Activated naive CD4-positive, alpha-beta T cell treated with anti-CD3 and anti-CD28 coated beads, Interleukin-2, amount 10 ng/mL, durations not matched to agents 7 days and 5 days (primary cell): ENCODE measurements around the gene UHRF2.
"Not testable (repeated sequence)": the region's sequence is repeated elsewhere in the genome, so short reads cannot be mapped to it uniquely, and the experiment has no call there.

Experiments
- CTCF ChIA-PET: fragments of 350-600 bp; sonication (Branson Sonifier 250); formaldehyde crosslinking; loops from one replicate; lab custom pipeline; 2021; ENCODE audit warnings: antibody characterized with exemption; lab: Charles Lee
- DNase-seq: peaks from one replicate; pipeline ENCODE4 v3.0.0-alpha.2; 2020
- H3K27ac Mint-ChIP-seq: one replicate; pipeline ENCODE4 v1.8.0; 2021; ENCODE audit warnings: mild to moderate bottlenecking, moderate library complexity, mixed read lengths
- H3K27me3 Mint-ChIP-seq: one replicate; pipeline ENCODE4 v1.8.0; 2021; ENCODE audit warnings: mild to moderate bottlenecking, mixed read lengths
- H3K36me3 Mint-ChIP-seq: one replicate; pipeline ENCODE4 v1.8.0; 2021; ENCODE audit warnings: mixed read lengths
- H3K4me1 Mint-ChIP-seq: one replicate; pipeline ENCODE4 v1.8.0; 2021; ENCODE audit warnings: mixed read lengths
- H3K4me3 Mint-ChIP-seq: one replicate; pipeline ENCODE4 v1.8.0; 2021; ENCODE audit warnings: mild to moderate bottlenecking, moderate library complexity, mixed read lengths
- H3K9me3 Mint-ChIP-seq: one replicate; pipeline ENCODE4 v1.8.0; 2021; ENCODE audit warnings: mixed read lengths

UHRF2 gene

DNA sequence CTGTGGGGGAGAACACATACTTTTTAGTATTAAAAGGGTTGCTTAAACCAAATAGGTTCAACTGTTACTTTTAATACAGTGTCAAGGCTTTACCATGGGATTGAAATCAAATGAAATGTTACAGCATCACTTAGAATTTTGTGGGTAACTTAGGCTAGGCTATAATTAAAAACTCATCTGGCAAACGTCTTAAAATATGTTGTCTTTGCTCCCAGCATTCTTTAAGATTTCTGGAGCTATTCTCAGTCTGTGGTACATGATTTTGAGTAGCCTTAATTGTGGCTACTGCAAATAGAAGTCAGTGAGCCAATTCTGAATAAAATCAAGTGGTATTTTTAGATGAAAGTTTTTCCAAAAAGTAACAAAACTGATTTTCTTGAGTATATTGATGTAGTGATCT lies 30.7 kb downstream of the UHRF2 start:
- Mint-ChIP-seq H3K27ac (no peak overlapping the region), H3K9me3 (no peaks in the 10 kb centered on the region), H3K27me3 (no peaks in the 10 kb centered on the region), H3K4me1 (peaks cover 7% of the 10 kb centered on the region), H3K36me3 (peaks cover 20% of the 10 kb centered on the region), H3K4me3 (no peak overlapping the region)
- CTCF ChIA-PET: no interaction called here
- DNase-seq: no peak

DNA sequence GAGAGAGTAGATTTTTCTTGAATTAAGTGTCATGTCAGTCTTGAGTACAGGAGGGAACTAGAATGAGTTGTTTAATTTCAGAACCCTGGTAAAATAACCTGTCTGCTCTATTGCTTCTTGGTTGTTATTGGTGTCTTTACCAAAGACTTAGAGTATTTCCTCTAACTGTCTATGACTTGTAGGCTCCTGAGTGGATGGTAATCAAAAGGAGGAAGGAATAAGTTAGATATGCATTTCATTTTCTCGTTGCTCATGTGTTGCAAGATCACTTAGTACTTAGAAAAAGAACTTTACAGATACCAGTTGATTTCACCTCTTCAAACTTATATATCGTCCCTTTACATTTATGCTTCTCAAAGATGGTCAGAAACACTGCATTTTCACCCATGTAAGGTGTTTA lies 31.1 kb downstream of the UHRF2 start:
- no peak overlapping the region for H3K4me3 Mint-ChIP-seq
- H3K27ac Mint-ChIP-seq: no peak overlapping the region
- no peak for DNase-seq
- CTCF ChIA-PET: no interaction called here
- H3K36me3 Mint-ChIP-seq: peaks cover 18% of the 10 kb centered on the region
- H3K9me3 Mint-ChIP-seq: no peaks in the 10 kb centered on the region
- H3K27me3 Mint-ChIP-seq: no peaks in the 10 kb centered on the region
- peaks cover 7% of the 10 kb centered on the region for H3K4me1 Mint-ChIP-seq

DNA sequence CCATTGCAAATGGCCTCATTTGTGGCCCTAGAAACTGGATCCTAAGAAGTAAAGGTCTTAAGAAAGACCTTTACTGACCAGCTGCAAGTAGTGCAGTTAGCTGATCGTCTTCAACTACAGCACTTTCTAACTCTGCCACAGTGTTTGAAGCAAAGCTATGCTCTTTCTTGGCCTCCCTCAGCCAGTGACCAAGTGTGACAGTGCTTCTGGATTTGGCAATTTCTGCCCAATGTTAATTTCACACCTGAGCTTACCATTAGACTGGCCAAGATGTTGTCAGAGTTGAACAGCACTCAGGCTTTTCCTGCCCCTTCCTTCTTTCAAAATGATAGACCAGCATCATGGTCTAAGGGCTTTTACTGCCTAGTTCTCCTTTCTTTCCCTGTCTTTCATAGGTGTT lies 36.1 kb downstream of the UHRF2 start:
- H3K27ac Mint-ChIP-seq: no peak overlapping the region
- no peaks in the 10 kb centered on the region for H3K27me3 Mint-ChIP-seq
- peaks cover 26% of the 10 kb centered on the region for H3K36me3 Mint-ChIP-seq
- CTCF ChIA-PET: no interaction called here
- H3K4me1 Mint-ChIP-seq: peaks cover 7% of the 10 kb centered on the region
- peaks cover 5% of the 10 kb centered on the region for H3K9me3 Mint-ChIP-seq
- DNase-seq: no peak
- H3K4me3 Mint-ChIP-seq: no peak overlapping the region

DNA sequence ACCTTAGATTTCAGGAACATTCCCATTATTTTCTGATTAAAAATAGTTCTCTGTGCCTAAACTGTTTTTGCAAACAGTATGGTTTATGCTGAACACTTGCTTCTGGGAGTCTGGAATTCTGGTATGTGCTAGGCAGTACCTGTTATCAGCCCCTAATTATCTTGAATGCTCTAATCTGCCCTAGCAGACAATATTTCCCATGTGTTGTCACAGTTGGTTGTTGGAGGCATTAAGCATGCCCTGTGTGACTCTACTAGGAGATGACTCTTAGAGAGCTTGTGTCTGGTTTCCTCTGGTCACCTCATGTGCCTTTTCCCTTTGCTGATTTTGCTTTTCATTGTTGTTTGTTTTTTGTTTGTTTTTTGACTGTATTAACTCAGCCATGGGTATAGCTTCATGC lies 36.6 kb downstream of the UHRF2 start:
- DNase-seq: no peak
- Mint-ChIP-seq H3K4me3 (no peak overlapping the region), H3K36me3 (peaks cover 31% of the 10 kb centered on the region), H3K4me1 (peaks cover 7% of the 10 kb centered on the region), H3K27me3 (no peaks in the 10 kb centered on the region), H3K9me3 (peaks cover 8% of the 10 kb centered on the region), H3K27ac (no peak overlapping the region)
- CTCF ChIA-PET: no interaction called here

DNA sequence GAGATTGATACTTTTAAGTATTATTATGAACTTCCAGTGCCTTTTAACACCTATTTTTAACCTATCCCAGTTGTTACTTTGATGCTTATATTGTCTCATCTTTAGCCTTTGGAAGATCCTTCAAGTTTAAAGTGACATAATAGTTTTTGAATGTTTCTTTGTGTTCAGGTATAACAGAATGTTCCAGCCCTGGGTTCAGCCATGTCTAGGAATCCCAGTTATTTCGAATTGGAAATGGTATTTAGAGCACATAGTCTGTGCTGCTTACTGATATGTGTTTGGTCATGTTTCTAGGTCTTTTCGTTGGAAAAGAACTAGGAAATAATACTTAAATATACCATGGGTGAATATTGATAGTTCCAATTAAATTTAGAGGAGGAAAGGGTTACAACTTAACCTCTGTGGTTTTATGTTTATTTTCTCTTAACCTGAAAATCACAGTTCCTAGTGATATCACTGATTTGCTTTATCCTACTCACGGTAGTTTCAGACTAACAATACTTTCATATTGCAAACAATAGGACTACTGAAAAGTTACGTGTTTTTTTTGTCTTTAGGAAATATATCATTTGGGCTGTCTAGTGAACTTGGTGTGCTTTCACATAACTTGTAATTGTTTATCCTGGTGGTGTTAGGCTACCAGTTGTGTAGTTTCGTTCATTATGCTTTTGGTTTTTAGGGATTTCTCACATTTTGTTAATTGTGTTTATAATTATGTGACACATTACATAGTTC lies 37.8 kb downstream of the UHRF2 start:
- no peak overlapping the region for H3K4me3 Mint-ChIP-seq
- CTCF ChIA-PET: interaction anchor here (0.6 kb wide), 1 partner anchor 22 kb away, joined by 3 read pairs; no protein-coding TSS in a partner anchor
- no peaks in the 10 kb centered on the region for H3K27me3 Mint-ChIP-seq
- no peak for DNase-seq
- H3K4me1 Mint-ChIP-seq: peaks cover 7% of the 10 kb centered on the region
- peaks cover 37% of the 10 kb centered on the region for H3K36me3 Mint-ChIP-seq
- H3K9me3 Mint-ChIP-seq: peaks cover 15% of the 10 kb centered on the region
- peak overlapping the region; percentile 29 for H3K27ac Mint-ChIP-seq

DNA sequence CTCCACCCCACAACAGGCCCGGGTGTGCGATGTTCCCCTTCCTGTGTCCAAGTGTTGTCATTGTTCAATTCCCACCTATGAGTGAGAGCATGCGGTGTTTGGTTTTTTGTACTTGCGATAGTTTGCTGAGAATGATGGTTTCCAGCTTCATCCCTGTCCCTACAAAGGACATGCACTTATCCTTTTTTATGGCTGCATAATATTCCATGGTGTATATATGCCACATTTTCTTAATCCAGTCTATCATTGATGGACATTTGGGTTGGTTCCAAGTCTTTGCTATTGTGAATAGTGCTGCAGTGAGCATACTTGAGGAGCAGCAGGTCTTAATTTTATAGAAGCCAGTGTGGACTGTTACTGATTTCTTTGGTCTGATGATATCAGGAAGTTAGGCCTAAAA lies 42.3 kb downstream of the UHRF2 start:
- CTCF ChIA-PET, H3K27me3 Mint-ChIP-seq, DNase-seq, H3K4me3 Mint-ChIP-seq, H3K27ac Mint-ChIP-seq: not testable (repeated sequence)
- H3K36me3 Mint-ChIP-seq: peaks cover 57% of the 10 kb centered on the region
- peaks cover 21% of the 10 kb centered on the region for H3K4me1 Mint-ChIP-seq
- H3K9me3 Mint-ChIP-seq: peaks cover 29% of the 10 kb centered on the region

DNA sequence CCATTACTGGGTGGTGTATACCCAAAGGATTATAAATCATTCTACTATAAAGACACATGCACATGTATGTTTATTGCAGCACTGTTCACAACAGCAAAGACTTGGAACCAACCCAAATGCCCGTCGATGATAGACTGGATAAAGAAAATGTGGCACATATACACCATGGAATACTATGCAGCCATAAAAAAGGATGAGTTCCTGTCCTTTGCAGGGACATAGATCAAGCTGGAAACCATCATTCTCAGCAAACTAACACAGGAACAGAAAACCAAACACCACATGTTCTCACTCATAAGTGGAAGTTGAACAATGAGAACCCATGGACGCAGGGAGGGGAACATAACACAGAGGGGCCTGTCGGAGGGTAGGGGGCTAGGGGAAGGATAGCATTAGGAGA lies 45.7 kb downstream of the UHRF2 start:
- peaks cover 14% of the 10 kb centered on the region for H3K4me1 Mint-ChIP-seq
- peaks cover 52% of the 10 kb centered on the region for H3K36me3 Mint-ChIP-seq
- peak overlapping the region; percentile 58 for H3K27ac Mint-ChIP-seq
- peaks cover 26% of the 10 kb centered on the region for H3K9me3 Mint-ChIP-seq
- CTCF ChIA-PET, DNase-seq, H3K4me3 Mint-ChIP-seq, H3K27me3 Mint-ChIP-seq: not testable (repeated sequence)

DNA sequence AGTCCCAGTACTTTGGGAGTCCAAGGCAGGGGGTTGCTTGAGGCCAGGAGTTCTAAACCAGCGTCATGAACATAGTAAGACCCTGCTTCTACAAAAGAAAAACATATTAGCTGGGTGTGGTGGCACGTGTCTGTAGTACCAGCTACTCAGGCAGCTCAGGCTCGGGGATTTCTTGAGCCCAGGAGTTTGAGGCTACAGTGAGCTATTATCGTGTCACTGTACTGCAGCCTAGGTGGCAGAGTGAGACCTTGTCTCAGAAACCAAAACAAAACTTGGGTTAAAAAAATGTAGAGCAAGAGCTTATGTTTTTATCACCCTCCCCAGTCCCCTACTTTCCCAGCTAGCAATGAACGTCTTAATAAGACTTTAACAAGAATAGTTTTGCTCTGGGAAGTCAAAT lies 46.7 kb downstream of the UHRF2 start:
- H3K4me3 Mint-ChIP-seq: no peak overlapping the region
- DNase-seq: no peak
- H3K27ac Mint-ChIP-seq: no peak overlapping the region
- H3K27me3 Mint-ChIP-seq: no peaks in the 10 kb centered on the region
- CTCF ChIA-PET: no interaction called here
- H3K9me3 Mint-ChIP-seq: peaks cover 21% of the 10 kb centered on the region
- H3K36me3 Mint-ChIP-seq: peaks cover 46% of the 10 kb centered on the region
- H3K4me1 Mint-ChIP-seq: peaks cover 14% of the 10 kb centered on the region

DNA sequence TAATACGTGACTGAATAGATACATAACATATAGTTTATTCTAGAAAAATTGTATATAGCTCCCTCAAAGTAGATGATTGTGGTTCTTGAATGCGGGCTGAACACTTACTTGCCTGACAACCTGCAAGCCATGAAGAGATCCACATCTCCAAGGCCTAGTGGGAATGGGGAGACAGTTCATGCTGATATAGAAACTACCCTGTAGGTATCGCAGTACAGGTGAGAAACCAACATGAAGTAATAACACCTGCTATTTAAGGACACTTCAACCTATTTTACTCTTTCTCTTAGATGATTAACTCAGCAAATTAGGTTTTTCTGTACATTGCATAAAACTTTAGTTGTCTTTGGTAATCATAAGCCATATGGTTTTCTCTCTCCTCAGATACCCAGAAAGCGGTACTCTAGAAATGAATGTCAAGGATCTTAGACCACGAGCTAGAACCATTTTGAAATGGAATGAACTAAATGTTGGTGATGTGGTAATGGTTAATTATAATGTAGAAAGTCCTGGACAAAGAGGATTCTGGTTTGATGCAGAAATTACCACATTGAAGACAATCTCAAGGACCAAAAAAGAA lies 47.3 kb downstream of the UHRF2 start:
- H3K4me3 Mint-ChIP-seq: no peak overlapping the region
- peaks cover 49% of the 10 kb centered on the region for H3K36me3 Mint-ChIP-seq
- H3K27me3 Mint-ChIP-seq: no peaks in the 10 kb centered on the region
- CTCF ChIA-PET: no interaction called here
- H3K9me3 Mint-ChIP-seq: peaks cover 18% of the 10 kb centered on the region
- DNase-seq: no peak
- peaks cover 14% of the 10 kb centered on the region for H3K4me1 Mint-ChIP-seq
- H3K27ac Mint-ChIP-seq: no peak overlapping the region

DNA sequence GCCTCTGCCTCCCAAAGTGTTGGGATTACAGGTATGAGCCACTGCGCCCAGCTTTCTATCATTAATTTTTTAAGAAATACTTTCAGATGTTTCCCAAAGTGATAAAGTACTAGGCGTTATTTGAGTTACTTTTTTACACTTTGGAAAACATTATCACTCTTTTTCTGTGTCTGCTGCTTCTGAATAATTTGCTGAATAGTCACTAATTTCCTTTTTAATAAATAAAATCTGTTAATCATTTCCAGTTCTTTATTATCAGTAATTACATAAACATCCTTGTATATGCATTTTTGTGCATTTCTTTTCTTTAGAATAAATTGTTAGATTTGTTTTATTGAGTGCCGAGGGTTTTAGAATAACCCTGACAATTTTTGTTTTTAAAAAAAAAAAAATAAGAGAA lies 48.6 kb downstream of the UHRF2 start:
- no peak for DNase-seq
- Mint-ChIP-seq H3K9me3 (peaks cover 14% of the 10 kb centered on the region), H3K4me3 (no peak overlapping the region), H3K36me3 (peaks cover 40% of the 10 kb centered on the region), H3K27ac (no peak overlapping the region), H3K27me3 (no peaks in the 10 kb centered on the region), H3K4me1 (peaks cover 9% of the 10 kb centered on the region)
- CTCF ChIA-PET: no interaction called here

DNA sequence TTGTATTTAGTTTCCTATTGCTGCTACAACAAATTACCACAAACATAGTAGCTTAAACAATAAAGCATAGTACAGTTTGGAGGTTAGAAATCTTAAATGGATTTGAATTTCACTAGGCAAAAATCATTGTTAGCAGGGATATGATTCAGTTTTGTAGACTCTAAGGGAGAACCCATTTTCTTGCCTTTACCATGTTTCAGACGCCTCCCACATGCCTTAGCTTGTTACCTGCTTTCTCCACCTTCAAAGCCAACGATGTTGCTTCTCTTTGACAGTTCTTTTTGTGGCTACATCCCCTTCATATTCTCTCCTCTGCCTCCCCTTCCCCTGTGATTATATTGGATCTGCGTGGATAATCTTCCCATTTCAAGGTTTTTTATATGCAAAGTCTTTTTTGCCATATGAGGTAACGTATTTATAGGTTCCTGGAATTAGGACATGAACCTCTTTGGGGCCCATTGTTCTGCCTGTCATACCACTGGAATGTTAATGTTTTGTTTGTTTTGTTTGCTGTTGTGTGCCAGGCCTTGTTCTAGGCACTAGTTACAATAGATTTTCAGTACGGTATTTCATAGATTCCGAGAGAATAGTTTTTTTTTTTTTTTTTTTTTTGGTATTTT lies 54.1 kb downstream of the UHRF2 start:
- H3K9me3 Mint-ChIP-seq: no peaks in the 10 kb centered on the region
- CTCF ChIA-PET: interaction anchor here (1.1 to 1.2 kb wide), 2 partner anchors 24 to 36 kb away, joined by 3 read pairs; no protein-coding TSS in a partner anchor
- no peaks in the 10 kb centered on the region for H3K4me1 Mint-ChIP-seq
- H3K36me3 Mint-ChIP-seq: peaks cover 31% of the 10 kb centered on the region
- H3K27me3 Mint-ChIP-seq: no peaks in the 10 kb centered on the region
- no peak overlapping the region for H3K4me3 Mint-ChIP-seq
- no peak overlapping the region for H3K27ac Mint-ChIP-seq
- no peak for DNase-seq

DNA sequence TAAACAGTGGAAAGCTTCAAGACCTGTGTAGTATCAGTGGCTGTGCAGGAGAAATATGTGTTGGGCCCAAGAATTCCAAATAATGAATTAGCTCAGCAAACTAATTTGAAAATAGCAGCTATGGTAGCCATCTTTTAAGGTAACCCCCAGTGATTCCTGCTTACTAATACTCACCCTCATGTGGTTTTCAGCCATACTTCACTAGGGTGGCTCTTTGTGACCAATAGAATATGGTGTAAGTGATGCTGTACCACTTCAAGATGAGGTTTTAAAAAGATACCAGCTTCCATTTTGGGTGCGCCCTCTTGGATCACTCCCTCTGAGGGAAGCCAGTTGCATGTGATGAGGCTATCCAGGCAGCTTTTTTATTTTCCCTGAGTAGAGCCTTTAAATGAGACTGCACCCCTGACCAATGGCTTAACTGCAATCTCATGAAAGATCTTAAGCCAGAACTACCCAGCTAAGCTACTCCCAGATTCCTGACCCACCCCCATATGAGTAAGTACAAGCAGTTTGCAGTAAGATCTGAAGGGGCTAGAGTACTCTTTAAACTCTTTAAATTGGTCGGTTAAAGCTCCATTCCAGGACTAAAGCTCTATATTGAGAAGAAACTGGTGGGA lies 58.3 kb downstream of the UHRF2 start:
- Mint-ChIP-seq H3K4me1 (no peaks in the 10 kb centered on the region), H3K27ac (no peak overlapping the region), H3K27me3 (no peaks in the 10 kb centered on the region), H3K36me3 (peaks cover 35% of the 10 kb centered on the region), H3K4me3 (no peak overlapping the region), H3K9me3 (no peaks in the 10 kb centered on the region)
- CTCF ChIA-PET: no interaction called here
- no peak for DNase-seq

DNA sequence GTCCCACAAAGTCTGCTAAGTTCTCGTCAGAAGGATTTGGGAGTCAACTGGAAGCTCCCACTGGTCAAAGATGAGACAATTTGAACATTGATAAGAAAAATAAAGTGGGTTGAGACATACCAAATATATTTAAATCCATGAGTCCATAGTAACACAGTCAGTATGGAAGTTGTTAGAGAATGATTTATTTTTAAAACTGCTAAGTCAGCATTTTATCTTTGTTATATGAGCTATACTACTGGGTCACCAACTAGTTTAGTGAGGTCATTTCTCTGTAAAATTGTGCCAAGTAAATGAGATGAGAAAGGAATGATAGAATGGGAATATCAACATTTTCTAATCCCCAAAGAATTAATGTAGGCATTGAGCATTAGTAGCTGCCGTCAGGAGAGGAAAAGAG lies 60.2 kb downstream of the UHRF2 start:
- no peak overlapping the region for H3K4me3 Mint-ChIP-seq
- H3K36me3 Mint-ChIP-seq: peaks cover 20% of the 10 kb centered on the region
- CTCF ChIA-PET: interaction anchor here (1.5 kb wide), 1 partner anchor 8 kb away, joined by 3 read pairs; no protein-coding TSS in a partner anchor
- H3K9me3 Mint-ChIP-seq: no peaks in the 10 kb centered on the region
- H3K4me1 Mint-ChIP-seq: no peaks in the 10 kb centered on the region
- no peak for DNase-seq
- no peak overlapping the region for H3K27ac Mint-ChIP-seq
- H3K27me3 Mint-ChIP-seq: no peaks in the 10 kb centered on the region

DNA sequence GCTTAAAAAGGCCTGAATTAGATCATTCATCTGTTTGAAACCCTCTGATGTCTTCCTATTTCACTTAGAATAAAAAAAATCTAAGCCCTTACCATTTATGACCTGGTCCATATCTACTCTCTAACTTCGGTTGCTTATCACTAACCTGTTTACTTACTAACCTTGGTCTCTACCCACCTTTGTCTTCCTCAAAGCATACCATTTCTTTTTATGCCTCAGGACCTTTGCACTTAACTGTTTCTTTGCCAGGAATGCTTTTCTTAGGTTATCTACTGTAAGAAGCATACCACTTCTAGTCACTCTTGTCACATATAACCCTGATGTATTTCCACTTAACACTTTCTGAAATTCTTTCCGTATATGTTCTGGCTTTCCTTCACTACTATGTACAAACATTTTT lies 67.0 kb downstream of the UHRF2 start:
- no peak for DNase-seq
- no peak overlapping the region for H3K4me3 Mint-ChIP-seq
- no peaks in the 10 kb centered on the region for H3K9me3 Mint-ChIP-seq
- CTCF ChIA-PET: no interaction called here
- H3K27ac Mint-ChIP-seq: no peak overlapping the region
- H3K36me3 Mint-ChIP-seq: peaks cover 14% of the 10 kb centered on the region
- H3K4me1 Mint-ChIP-seq: no peaks in the 10 kb centered on the region
- no peaks in the 10 kb centered on the region for H3K27me3 Mint-ChIP-seq
